GM10266 (cell line): Measurements from ENCODE around the gene MED4.
A peak's percentile ranks its signal among the peaks of the same experiment; 100 is the strongest.

Source experiments
- DNase-seq: peaks from one replicate; pipeline ENCODE4 v3.0.0; 2012; ENCODE audit errors: extremely low spot score
- CTCF ChIP-seq: IDR thresholded peaks from 2 replicates; pipeline ENCODE4 v1.5.1; 2012; ENCODE audit warnings: mild to moderate bottlenecking, low read depth; ENCODE audit not compliant: control insufficient read depth, insufficient read depth; ENCODE audit errors: missing control alignments

MED4 gene

GRCh38 chr13:48096670-48097069 is 1.8 kb upstream of the MED4 start:
- TF ChIP-seq CTCF: no peak
- DNase-seq: no peak

GRCh38 chr13:48094404-48094780 is 512 bp downstream of the MED4 start:
- DNase-seq: peak; percentile 7

GRCh38 chr13:48093588-48093987 is 1.3 kb downstream of the MED4 start:
- no peak for TF ChIP-seq CTCF
- no peak for DNase-seq

More at GRCh38 chr13:48094404-48094780, 512 bp downstream of the MED4 start:
- TF ChIP-seq CTCF: no peak

GRCh38 chr13:48086272-48086671 is 8.6 kb downstream of the MED4 start:
- no peak for DNase-seq
- TF ChIP-seq CTCF: no peak

- TF ChIP-seq CTCF: no peak
These were observed 13.2 kb downstream of the MED4 start for GRCh38 chr13:48081739-48082138.

GRCh38 chr13:48078251-48078656 is 16.6 kb downstream of the MED4 start:
- peak; percentile 45 for TF ChIP-seq CTCF
- peak; percentile 51 for DNase-seq

More at GRCh38 chr13:48081739-48082138, 13.2 kb downstream of the MED4 start:
- DNase-seq: no peak

- no peak for DNase-seq
- no peak for TF ChIP-seq CTCF
These were observed 20.9 kb downstream of the MED4 start for GRCh38 chr13:48074006-48074405.
